Type B pancreatic cell (in vitro differentiated cells): ENCODE measurements around the gene RANBP3. TPM values are rescaled to one million over a fixed set of nuclear protein-coding genes. Genes with fewer than 3 reads are reported as not detected.

Experiments used
- DNase-seq: peaks from one replicate; pipeline ENCODE4 v3.0.0; 2021; ENCODE audit warnings: mixed read lengths; ENCODE audit not compliant: unreplicated experiment; ENCODE audit errors: extremely low spot score
- H3K27ac Mint-ChIP-seq: 2 replicates; pipeline ENCODE4 v1.8.0; 2021; ENCODE audit warnings: mild to moderate bottlenecking, mixed read lengths
- H3K27me3 Mint-ChIP-seq: 2 replicates; pipeline ENCODE4 v1.8.0; 2021; ENCODE audit warnings: mixed read lengths
- H3K36me3 Mint-ChIP-seq: 2 replicates; pipeline ENCODE4 v1.8.0; 2021; ENCODE audit warnings: mixed read lengths
- H3K4me1 Mint-ChIP-seq: one replicate; pipeline ENCODE4 v1.8.0; 2021; ENCODE audit warnings: mixed read lengths; ENCODE audit not compliant: unreplicated experiment
- H3K4me3 Mint-ChIP-seq: 2 replicates; pipeline ENCODE4 v1.8.0; 2021; ENCODE audit warnings: mild to moderate bottlenecking, mixed read lengths
- H3K9me3 Mint-ChIP-seq: 2 replicates; pipeline ENCODE4 v1.8.0; 2021; ENCODE audit warnings: mixed read lengths
- total RNA-seq: library from RNA; stranded (reverse); gene quantifications from 2 replicates; pipeline ENCODE4 v1.2.1, GENCODE V29; 2021; ENCODE audit warnings: low replicate concordance
- TF ChIP-seq, protein P1 (sequence below): fragments of 200-600 bp; sonication (generic); conservative IDR thresholded peaks from 2 replicates; pipeline ENCODE4 v1.5.0; 2021; ENCODE audit warnings: antibody characterized with exemption, mild to moderate bottlenecking

Gene RANBP3
- total RNA-seq, 1 donor from 2014 or later = 92.4 TPM

- no peaks in the 10 kb centered on the region for H3K27me3 Mint-ChIP-seq
- no peaks in the 10 kb centered on the region for H3K4me1 Mint-ChIP-seq
- H3K36me3 Mint-ChIP-seq = no peaks in the 10 kb centered on the region
- H3K27ac Mint-ChIP-seq = peak overlapping the region; percentile 67
- no peak for DNase-seq
- no peak overlapping the region for H3K4me3 Mint-ChIP-seq
- no peaks in the 10 kb centered on the region for H3K9me3 Mint-ChIP-seq
- TF ChIP-seq, protein P1, sequence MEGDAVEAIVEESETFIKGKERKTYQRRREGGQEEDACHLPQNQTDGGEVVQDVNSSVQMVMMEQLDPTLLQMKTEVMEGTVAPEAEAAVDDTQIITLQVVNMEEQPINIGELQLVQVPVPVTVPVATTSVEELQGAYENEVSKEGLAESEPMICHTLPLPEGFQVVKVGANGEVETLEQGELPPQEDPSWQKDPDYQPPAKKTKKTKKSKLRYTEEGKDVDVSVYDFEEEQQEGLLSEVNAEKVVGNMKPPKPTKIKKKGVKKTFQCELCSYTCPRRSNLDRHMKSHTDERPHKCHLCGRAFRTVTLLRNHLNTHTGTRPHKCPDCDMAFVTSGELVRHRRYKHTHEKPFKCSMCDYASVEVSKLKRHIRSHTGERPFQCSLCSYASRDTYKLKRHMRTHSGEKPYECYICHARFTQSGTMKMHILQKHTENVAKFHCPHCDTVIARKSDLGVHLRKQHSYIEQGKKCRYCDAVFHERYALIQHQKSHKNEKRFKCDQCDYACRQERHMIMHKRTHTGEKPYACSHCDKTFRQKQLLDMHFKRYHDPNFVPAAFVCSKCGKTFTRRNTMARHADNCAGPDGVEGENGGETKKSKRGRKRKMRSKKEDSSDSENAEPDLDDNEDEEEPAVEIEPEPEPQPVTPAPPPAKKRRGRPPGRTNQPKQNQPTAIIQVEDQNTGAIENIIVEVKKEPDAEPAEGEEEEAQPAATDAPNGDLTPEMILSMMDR = no peak
Observed at GRCh38 chr19:5916181-5916708, 61.7 kb downstream of the RANBP3 start.

GRCh38 chr19:5915782-5916165 is 62.2 kb downstream of the RANBP3 start:
- H3K9me3 Mint-ChIP-seq = no peaks in the 10 kb centered on the region
- no peaks in the 10 kb centered on the region for H3K4me1 Mint-ChIP-seq
- no peak for DNase-seq
- H3K27ac Mint-ChIP-seq = peak overlapping the region; percentile 67
- no peaks in the 10 kb centered on the region for H3K36me3 Mint-ChIP-seq
- TF ChIP-seq, protein P1 = no peak
- H3K27me3 Mint-ChIP-seq = no peaks in the 10 kb centered on the region
- H3K4me3 Mint-ChIP-seq = no peak overlapping the region

DNA sequence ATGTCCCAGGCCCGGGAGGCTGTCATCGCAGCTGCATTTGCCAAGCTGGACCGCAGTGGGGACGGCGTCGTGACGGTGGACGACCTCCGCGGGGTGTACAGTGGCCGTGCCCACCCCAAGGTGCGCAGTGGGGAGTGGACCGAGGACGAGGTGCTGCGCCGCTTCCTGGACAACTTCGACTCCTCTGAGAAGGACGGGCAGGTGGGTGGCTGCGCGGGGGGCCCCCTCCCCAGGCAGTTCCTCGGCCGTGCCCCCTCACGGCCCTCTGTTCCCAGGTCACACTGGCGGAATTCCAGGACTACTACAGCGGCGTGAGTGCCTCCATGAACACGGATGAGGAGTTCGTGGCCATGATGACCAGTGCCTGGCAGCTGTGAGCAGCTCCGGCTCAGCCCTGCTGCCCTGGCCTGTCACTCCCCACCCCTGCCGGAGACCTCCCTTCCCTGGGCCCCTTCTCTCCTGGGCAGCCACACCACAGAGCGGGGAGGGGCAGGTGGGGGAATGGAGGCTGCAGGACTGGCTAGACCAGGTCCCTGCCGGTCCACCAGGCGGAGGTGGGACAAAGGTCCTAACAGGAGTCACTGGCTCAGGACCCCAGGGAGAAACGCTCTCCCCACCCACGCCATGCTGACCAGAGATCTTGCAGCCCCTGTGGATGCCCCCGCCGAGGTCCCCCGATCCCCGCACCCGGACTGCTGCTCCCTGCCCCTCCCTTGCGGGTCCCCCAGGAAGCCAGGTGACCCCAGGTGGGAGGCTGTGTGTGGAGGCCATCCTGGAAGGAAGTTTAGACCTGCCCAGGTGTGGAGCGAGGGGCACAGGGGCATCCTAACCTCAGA is 62.8 kb downstream of the RANBP3 start:
- Mint-ChIP-seq H3K27me3 (no peaks in the 10 kb centered on the region), H3K9me3 (no peaks in the 10 kb centered on the region), H3K27ac (no peak overlapping the region), H3K4me1 (no peaks in the 10 kb centered on the region), H3K4me3 (no peak overlapping the region), H3K36me3 (no peaks in the 10 kb centered on the region)
- no peak for DNase-seq
- TF ChIP-seq, protein P1 = no peak

DNA sequence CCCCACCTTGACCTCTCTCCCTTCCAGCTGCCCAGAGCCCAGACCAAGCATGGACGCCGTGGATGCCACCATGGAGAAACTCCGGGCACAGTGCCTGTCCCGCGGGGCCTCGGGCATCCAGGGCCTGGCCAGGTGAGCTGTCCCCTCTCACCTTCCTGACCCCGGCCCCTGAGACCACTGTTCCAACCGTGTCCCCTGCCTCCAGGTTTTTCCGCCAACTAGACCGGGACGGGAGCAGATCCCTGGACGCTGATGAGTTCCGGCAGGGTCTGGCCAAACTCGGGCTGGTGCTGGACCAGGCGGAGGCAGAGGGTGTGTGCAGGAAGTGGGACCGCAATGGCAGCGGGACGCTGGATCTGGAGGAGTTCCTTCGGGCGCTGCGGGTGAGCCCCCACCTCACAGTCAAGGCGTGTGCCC is 63.6 kb downstream of the RANBP3 start:
- Mint-ChIP-seq H3K9me3 (no peaks in the 10 kb centered on the region), H3K36me3 (no peaks in the 10 kb centered on the region), H3K4me1 (peaks cover 4% of the 10 kb centered on the region), H3K27ac (peak overlapping the region; percentile 80), H3K4me3 (peak overlapping the region; percentile 52), H3K27me3 (no peaks in the 10 kb centered on the region)
- TF ChIP-seq, protein P1 = no peak
- no peak for DNase-seq

- H3K27ac Mint-ChIP-seq = peak within 1 kb of the TSS; percentile 80
- DNase-seq = no peak
- no peaks in the 10 kb centered on the region for H3K36me3 Mint-ChIP-seq
- peak within 1 kb of the TSS; percentile 52 for H3K4me3 Mint-ChIP-seq
- TF ChIP-seq, protein P1 = no peak
- no peaks in the 10 kb centered on the region for H3K27me3 Mint-ChIP-seq
- no peaks in the 10 kb centered on the region for H3K9me3 Mint-ChIP-seq
- H3K4me1 Mint-ChIP-seq = peaks cover 4% of the 10 kb centered on the region
Observed at GRCh38 chr19:5913739-5914357, 64.1 kb downstream of the RANBP3 start, which contains the start of gene CAPS. Gene CAPS (plus strand): TSS chr19:5914254. CDS start chr19:5914407, 153 bp downstream.
